Ammon's horn (tissue), 1 donor: ENCODE data around the gene RPGR.

Source experiments
- DNase-seq: peaks from one replicate; pipeline ENCODE4 v3.0.0-alpha.2; 2016; ENCODE audit warnings: low spot score

RPGR gene

GRCh38 chrX:38262715-38263620 is 64.3 kb downstream of the RPGR start:
- no peak for DNase-seq

- DNase-seq: no peak
Measured at GRCh38 chrX:38260231-38260630, 67.1 kb downstream of the RPGR start.

- no peak for DNase-seq
Measured at GRCh38 chrX:38256019-38256418, 71.3 kb downstream of the RPGR start.

- DNase-seq: no peak
Measured at GRCh38 chrX:38249965-38250364, 77.3 kb downstream of the RPGR start.

- DNase-seq: no peak
Measured at GRCh38 chrX:38247051-38247450, 80.3 kb downstream of the RPGR start.

GRCh38 chrX:38240541-38240940 is 86.8 kb downstream of the RPGR start:
- DNase-seq: no peak

- DNase-seq: no peak
Measured at GRCh38 chrX:38236901-38237615, 90.3 kb downstream of the RPGR start.

- no peak for DNase-seq
Measured at GRCh38 chrX:38233891-38234667, 93.2 kb downstream of the RPGR start.

GRCh38 chrX:38232079-38232686 is 95.1 kb downstream of the RPGR start:
- no peak for DNase-seq

GRCh38 chrX:38225093-38225492 is 102.2 kb downstream of the RPGR start:
- DNase-seq: no peak

GRCh38 chrX:38224160-38224559 is 103.1 kb downstream of the RPGR start:
- no peak for DNase-seq

GRCh38 chrX:38221391-38221929 is 105.8 kb downstream of the RPGR start:
- no peak for DNase-seq

GRCh38 chrX:38220415-38221390 is 106.6 kb downstream of the RPGR start, which contains the start of gene SRPX:
SRPX (minus strand) TSS chrX:38220871; CDS start chrX:38220792, 79 bp downstream.
- DNase-seq: peak; percentile 12

GRCh38 chrX:38220024-38220414 is 107.3 kb downstream of the RPGR start:
- DNase-seq: no peak
